H54 (cell line): ENCODE results near the gene SDSL.

ENCODE experiments used
- DNase-seq: peaks from one replicate; pipeline ENCODE4 v3.0.0; 2011; ENCODE audit warnings: low spot score, mixed read lengths; ENCODE audit not compliant: insufficient read length
- FAIRE-seq: peaks from 3 replicates; lab custom pipeline; 2011; peaks lifted over from hg19 to GRCh38; lab: Jason Lieb, UNC
- POLR2A ChIP-seq: IDR thresholded peaks from 2 replicates; pipeline ENCODE4 v1.6.1; 2011; ENCODE audit warnings: low read depth, mild to moderate bottlenecking, low read length

The SDSL gene

DNA sequence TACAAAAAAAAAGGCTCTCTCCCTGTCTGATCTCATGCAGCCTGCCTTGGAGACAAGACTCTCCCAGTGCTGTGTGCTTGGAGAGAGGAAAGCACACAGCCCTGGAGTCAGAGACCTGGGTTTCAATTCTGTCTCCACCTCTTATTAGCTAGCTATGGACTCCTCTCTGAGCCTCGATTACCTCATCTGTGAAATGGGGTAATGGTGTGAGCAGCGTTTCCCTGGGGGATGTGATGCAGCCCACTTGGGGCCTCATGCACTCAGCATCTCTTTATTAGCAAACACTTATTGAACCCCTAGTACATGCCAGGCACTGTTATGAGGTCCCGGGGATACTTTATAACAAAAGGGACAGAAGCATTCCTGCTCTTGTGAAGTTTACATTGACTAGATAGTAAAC is 31.0 kb upstream of the SDSL start:
- FAIRE-seq (no peak), DNase-seq (no peak)
- no peak for TF ChIP-seq POLR2A

DNA sequence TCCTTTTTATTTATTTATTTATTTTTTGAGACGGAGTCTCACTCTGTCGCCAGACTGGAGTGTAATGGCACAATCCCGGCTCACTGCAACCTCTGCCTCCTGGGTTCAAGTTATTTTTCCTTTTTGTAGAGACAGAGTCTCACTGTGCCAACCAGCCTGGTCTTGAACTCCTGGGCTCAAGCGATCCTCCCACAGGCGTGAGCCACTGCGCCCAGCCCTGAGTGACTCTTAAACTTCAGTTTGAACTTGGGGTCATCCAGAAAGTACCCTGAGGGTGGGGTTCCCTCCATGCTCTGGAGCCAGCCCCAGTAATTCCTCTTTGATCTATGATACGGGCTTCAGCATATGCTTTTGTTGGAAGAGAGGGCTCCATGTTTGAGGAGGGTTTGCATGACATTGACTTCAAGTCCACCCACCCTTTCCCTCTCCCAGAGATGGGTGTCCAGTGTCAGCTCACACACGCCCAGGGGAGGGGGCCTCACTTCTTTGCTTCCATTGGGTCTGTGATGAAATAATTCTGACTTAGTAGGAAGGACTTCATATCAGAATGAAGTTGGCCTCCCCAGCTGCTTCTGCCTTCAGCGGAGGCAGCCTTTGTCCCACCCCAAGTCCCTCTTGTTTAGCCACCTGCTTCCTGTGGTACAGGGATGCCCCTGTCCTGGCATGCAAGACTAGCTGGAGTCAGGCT is 30.4 kb upstream of the SDSL start:
- no peak for FAIRE-seq
- no peak for TF ChIP-seq POLR2A
- DNase-seq, result no peak

DNA sequence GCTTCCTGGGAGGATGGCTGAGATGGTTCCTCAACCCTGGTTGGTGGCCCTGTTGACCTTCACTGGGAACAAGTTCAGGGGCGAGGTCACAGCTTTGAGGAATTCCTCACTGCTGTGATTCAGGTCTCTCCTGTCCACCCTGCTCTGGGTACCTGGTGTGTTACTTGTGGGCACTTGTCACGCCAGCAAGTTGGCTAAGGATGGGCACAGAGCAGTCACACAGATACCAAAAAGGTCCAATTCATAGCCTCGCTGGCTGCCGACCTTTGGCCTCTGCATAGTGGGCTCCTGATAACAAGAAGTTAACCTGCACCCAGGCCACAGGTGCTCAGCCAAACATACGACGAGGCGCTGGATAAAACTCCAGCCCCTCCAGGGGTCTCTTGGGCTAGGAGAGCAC is 29.7 kb upstream of the SDSL start:
- DNase-seq (no peak), FAIRE-seq (no peak)
- no peak for TF ChIP-seq POLR2A

DNA sequence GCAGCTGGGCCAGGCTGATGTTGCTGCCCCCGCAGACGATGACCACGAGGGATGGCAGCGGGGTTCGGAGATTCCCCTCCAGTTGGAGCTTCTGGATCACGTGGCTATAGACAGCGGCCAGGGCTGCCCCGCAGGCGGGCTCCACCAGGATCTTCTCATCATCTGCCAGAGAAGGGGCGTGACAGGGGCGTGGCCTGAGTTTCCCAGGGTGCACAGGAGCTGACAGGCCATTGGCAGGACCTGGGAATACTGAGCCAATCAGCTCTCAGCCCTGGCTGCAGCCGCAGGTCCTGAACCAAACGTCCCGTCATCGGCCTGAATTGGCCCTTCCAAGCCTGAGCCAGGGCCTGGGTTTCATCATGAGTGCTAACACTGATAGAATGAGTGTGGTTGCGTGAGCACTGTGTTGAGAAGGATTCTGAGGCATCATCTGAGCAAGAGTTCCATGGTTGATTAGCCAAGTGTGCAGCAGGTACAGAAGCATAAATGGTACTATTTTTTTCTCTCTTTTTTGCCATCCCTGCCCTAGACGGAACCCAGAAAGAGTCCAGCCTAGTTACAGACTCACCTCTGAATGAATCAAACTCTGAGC is 29.1 kb upstream of the SDSL start:
- DNase-seq (no peak), FAIRE-seq (no peak)
- TF ChIP-seq POLR2A, result no peak

DNA sequence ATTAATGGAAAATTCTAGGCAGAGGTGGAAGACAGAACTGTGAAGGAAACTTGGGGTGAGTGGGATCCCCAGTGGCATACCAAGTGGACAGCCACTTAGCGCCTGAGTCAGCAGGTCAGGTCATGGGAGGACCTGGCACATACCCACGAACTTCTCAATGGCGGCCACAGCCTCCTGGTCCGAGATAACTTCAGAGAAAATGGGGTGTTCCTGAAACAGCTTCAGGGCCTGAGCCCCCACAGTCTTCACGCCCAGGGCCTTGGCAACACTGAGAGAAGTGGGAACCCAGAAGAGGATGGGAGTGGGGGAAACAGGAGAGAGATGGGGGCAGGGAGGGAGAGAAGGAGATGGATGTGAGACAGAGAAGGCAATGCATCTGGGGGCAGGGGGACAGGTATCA is 28.4 kb upstream of the SDSL start:
- TF ChIP-seq POLR2A, result no peak
- DNase-seq, result no peak
- FAIRE-seq, result no peak

DNA sequence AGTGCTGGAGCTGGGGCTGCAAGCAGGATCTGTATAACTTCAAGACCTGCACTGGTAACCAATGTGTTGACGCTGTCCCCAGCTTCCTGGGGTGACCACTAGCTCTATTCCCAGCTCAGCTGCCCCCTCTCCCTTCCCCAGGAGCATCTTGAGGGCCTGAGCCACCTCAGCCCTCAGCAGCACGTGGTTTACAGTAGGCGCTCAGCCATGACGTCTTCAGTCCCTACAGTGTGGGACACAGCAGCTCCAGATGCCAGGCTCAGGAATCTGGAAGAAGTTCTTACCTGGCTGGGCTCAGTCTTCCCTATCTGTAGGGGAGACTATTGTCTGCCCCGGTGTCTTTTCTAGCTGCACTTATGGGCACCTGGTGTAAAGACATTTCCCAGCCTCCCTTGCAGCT is 27.1 kb upstream of the SDSL start:
- FAIRE-seq, result no peak
- no peak for DNase-seq
- TF ChIP-seq POLR2A, result no peak

DNA sequence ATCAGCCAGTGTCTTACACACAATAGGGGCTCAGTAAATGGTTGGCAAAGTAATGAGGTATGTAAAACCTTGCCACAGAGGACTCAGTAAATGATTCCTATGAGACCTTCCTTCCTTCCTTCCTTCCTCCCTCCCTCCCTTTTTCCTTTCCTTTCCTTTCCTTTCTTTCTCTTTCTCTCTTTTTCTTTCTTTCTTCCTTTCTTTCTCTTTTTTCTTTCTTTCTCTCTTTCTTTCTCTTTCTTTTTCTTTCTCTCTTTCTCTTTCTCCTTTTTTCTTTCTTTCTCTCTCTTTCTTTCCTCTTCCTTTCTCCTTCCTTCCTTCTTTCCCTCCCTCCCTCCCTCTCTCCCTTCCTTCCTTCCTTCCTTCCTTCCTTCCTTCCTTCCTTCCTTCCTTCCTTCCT is 26.0 kb upstream of the SDSL start:
- TF ChIP-seq POLR2A, result no peak
- DNase-seq (no peak), FAIRE-seq (no peak)

DNA sequence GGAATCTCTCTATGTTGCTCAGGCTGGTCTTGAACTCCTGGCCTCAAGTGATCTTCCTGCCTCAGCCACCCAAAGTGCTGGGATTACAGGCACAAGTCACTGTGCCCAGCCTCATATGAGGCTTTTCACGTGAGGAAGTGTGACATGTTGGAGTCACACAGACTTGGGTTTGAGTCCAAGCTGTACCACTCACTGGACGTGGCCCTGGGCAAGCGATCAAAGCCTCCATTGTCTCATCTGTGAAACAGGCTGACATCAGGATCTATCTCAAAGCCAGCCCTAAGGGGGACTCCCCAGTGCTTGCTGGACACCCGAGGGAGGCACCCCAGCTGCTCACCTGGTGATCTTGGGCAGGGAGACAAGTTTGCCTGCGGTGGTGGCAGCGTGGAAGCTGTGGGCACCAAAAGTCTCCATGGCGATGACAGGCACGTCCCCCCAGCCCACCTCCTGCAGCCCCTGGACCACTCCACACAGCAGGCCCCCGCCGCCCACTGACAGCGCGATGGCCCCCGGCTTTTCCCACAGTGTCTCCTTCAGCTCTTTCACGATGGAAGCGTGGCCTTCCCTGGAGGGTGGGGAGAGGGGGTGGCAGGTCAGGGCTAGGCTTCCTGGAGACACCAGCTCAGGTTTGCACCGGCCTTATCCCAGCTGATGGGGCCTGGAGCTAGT is 25.2 kb upstream of the SDSL start:
- DNase-seq (no peak), FAIRE-seq (no peak)
- no peak for TF ChIP-seq POLR2A

DNA sequence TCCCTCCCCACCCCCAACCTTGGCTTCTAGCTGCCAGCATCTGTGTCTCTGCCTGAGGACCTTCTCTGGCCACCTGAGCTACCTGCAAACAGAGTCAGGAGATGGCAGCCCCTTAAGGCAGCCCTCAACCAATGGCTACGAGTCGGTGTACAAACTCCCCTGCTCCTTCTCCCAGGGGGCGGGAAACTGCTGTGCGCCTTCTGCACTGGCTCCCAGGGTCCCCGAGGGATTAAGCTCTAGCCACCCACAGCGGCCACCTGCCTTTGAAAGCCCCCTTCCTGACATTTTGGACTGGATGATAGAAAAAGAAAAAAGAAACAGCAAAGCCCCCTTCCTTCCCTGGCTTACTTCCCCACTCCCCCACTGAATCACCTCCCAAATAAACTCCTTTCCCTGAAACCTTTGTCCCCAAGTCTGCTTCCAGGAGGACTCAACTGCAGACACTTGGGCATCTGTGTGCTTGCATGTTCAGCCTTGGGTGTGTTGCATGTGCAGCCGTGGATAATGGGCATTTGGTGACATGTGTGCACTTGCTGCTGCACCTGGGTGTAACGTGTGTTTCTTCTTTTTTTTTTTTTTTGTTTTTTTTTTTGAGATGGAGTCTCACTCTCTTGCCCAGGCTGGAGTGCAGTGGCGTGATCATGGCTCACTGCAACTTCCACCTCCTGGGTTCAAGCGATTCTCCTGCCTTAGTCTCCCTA is 24.5 kb upstream of the SDSL start:
- FAIRE-seq (no peak), DNase-seq (no peak)
- no peak for TF ChIP-seq POLR2A

DNA sequence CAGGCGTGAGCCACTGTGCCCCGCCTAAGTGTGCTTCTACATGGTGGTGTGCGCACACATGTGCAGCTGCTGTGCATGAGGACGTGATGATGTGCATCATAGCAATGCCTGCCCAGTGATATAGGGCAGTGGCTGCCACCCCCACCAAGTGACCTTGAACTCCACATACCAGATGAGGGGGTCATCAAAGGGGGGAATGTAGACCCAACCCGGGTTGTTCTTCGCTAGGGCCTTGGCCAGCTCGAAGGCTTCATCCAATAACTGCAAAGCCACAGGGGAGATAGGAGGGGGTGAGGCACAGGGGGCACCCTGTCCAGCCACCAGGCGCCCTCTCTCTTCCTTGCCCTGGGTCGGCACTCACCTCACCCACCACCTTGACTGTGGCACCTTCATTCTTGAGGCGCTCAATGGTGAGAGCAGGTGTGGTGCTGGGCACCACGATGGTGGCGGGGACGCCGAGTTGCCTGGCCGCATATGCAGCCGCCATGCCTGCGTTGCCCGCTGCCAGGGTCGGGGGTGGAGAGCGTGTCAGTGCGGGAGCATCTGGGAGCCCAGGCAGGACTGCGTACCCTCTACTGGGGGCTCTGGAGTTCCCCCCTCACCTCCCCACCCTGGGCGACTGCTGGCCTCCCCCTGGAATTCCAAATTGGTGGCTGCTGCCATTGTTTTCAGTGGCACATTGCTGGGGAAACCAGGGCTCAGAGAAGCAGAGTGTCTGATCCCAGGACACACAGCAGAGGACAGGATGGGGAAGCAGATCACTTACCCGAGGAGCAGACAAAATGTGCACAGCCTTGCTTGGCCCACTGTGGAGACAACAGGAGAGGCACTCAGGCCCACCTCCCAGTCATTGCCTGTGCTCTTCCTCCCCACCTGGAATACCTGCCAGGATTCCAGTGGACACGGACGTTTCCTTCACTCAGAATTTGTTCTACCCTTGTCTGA is 23.6 kb upstream of the SDSL start:
- DNase-seq (no peak), FAIRE-seq (no peak)
- no peak for TF ChIP-seq POLR2A

DNA sequence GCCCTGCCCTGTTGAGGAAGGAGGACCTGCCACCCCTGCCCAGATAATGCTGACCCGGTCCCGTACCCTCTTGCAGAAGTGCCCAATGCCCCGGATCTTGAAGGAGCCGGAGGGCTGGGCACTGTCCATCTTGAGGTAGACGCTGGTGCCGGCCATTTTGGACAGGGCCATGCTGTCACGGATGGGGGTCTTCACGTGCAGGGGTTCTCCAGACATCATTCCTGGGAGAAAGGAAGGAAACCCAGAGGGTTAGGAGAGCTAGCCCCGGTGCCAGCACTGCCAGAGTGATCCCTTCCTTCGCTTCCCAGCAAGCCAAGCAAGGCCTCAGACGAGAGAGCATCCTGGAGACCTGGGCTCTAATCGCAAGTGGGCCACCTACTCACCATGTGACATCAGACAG is 22.7 kb upstream of the SDSL start:
- no peak for DNase-seq
- no peak for FAIRE-seq
- no peak for TF ChIP-seq POLR2A

DNA sequence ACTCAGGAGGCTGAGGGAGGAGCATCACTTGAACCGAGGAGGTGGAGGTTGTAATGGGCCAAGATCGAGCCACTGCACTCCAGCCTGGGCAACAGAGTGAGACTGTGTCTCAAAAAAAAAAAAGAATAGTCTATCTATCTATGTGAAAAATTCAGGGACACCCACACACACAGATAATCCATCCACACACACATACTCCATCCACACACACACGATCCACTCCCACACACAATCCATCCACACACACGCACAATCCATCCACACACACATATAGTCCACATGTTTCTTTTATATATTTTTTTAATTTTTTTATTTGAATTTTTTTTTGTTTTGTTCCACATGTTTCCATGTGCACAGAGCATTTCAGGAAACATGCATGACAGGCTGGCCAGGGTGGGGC is 21.8 kb upstream of the SDSL start:
- no peak for DNase-seq
- FAIRE-seq, result no peak
- TF ChIP-seq POLR2A, result no peak
